ENCODE results near the gene ANKRD13A.

ANKRD13A gene

DNA sequence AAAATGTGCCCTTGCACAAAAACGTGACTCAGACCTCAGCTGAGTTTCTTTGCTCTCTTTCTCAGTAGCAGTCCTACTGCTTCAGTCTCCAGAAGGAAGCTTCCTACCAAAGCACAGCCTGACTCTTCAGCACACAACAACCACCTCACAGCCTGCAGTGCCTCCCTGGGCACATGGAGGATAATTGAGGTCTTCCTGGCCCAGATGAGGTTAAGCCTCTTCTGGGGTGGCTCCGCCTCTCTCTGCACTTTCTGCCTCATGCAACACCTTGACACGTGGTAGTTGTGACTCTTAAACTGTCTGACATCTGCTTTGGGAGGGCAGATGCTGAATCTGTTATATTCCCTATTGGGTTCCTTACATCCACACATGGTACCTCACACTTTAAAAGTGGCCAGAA, 36.8 kb upstream of the ANKRD13A start:
- no peaks in the 10 kb centered on the region for H3K9me3 ChIP-seq (ENCODE audit: control insufficient read depth, insufficient read depth, low read length)
- H3K9ac ChIP-seq (ENCODE audit: low read depth, low read length) = no peak overlapping the region
- no peaks in the 10 kb centered on the region for H3K4me1 ChIP-seq (ENCODE audit: control insufficient read depth, insufficient read depth, low read length)
- H3K4me3 ChIP-seq (ENCODE audit: low read depth, low read length) = no peak overlapping the region
- no peak overlapping the region for H3K27ac ChIP-seq (ENCODE audit: low read depth, low read length)
- H3K27me3 ChIP-seq (ENCODE audit: control insufficient read depth, insufficient read depth, low read length) = no peaks in the 10 kb centered on the region
- peaks cover 36% of the 10 kb centered on the region for H3K36me3 ChIP-seq (ENCODE audit: control insufficient read depth, insufficient read depth, low read length)

DNA sequence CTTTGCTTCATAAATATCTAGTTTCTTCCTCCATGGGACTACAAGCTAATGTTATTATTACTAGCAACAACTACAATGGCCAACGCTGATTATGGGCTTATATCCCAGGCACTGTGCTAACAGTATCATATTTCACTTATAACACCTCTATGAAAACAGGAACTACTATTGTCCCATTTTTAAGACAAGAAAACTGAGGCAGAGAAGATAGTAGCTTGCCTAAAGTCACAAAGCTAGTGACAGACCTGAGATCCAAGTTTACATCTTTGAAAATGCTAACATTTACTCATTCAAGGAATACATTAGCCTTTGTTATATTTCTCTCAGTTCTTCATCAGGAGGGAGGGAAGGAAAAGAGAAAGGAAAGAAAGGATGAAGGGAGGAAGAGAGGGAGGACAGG, 35.9 kb upstream of the ANKRD13A start:
- no peak overlapping the region for H3K27ac ChIP-seq (ENCODE audit: low read depth, low read length)
- no peaks in the 10 kb centered on the region for H3K9me3 ChIP-seq (ENCODE audit: control insufficient read depth, insufficient read depth, low read length)
- peaks cover 36% of the 10 kb centered on the region for H3K36me3 ChIP-seq (ENCODE audit: control insufficient read depth, insufficient read depth, low read length)
- H3K4me3 ChIP-seq (ENCODE audit: low read depth, low read length) = no peak overlapping the region
- no peaks in the 10 kb centered on the region for H3K4me1 ChIP-seq (ENCODE audit: control insufficient read depth, insufficient read depth, low read length)
- H3K27me3 ChIP-seq (ENCODE audit: control insufficient read depth, insufficient read depth, low read length) = no peaks in the 10 kb centered on the region
- no peak overlapping the region for H3K9ac ChIP-seq (ENCODE audit: low read depth, low read length)

DNA sequence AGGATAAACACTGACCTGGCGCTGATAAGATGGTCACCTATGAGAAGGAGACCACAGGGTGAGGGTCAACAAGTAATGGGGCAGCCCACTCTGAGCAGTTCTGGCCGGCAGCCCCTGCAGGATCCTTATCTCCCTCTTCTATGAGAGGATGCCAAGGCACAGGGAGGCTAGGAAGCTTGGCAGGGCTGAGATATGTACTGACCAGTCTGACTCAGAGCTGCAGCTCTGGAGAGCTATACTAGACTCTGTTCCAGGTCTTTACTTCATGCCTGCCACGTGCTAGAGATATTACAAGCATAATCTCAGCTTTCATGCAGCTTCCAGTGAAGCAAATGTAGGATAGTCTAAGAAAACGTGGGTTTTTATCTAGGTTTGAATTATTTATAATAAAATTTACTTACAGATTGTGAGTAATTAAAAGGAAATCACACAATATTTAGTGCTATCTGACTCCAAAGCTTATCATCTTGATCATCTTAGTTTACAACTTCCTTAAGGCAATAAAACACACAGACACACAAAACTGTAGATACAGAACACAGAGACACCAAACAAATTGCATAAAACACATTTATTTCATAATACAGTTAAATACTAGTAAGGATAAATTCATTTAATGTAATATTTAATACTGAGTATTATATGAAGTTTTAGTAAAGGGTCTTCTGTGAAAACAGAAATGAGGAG, 35.3 kb upstream of the ANKRD13A start:
- H3K4me1 ChIP-seq (ENCODE audit: control insufficient read depth, insufficient read depth, low read length) = no peaks in the 10 kb centered on the region
- peaks cover 36% of the 10 kb centered on the region for H3K36me3 ChIP-seq (ENCODE audit: control insufficient read depth, insufficient read depth, low read length)
- no peak overlapping the region for H3K4me3 ChIP-seq (ENCODE audit: low read depth, low read length)
- no peaks in the 10 kb centered on the region for H3K27me3 ChIP-seq (ENCODE audit: control insufficient read depth, insufficient read depth, low read length)
- no peak overlapping the region for H3K27ac ChIP-seq (ENCODE audit: low read depth, low read length)
- no peaks in the 10 kb centered on the region for H3K9me3 ChIP-seq (ENCODE audit: control insufficient read depth, insufficient read depth, low read length)
- H3K9ac ChIP-seq (ENCODE audit: low read depth, low read length) = no peak overlapping the region

DNA sequence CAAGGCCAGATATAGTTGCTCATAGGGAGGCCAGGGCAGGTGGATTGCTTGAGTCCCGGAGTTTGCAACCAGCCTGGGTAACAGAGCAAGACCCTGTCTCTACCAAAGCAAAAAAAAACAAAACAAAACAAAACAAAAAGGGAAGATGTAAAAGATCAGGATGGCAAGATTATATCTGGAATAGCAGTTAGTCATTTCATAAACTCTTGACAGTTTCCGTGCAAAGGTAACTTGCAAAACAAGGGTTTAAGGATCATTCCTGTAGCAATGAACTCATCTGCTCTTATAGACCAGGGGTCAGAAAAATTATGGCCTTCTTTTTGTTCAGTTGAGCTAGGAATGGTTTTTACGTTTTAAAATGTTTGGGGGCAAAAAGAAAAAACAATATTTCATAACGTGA, 32.7 kb upstream of the ANKRD13A start:
- H3K9ac ChIP-seq (ENCODE audit: low read depth, low read length) = no peak overlapping the region
- H3K36me3 ChIP-seq (ENCODE audit: control insufficient read depth, insufficient read depth, low read length) = peaks cover 28% of the 10 kb centered on the region
- no peaks in the 10 kb centered on the region for H3K27me3 ChIP-seq (ENCODE audit: control insufficient read depth, insufficient read depth, low read length)
- H3K4me1 ChIP-seq (ENCODE audit: control insufficient read depth, insufficient read depth, low read length) = no peaks in the 10 kb centered on the region
- no peak overlapping the region for H3K27ac ChIP-seq (ENCODE audit: low read depth, low read length)
- H3K4me3 ChIP-seq (ENCODE audit: low read depth, low read length) = no peak overlapping the region
- no peaks in the 10 kb centered on the region for H3K9me3 ChIP-seq (ENCODE audit: control insufficient read depth, insufficient read depth, low read length)

DNA sequence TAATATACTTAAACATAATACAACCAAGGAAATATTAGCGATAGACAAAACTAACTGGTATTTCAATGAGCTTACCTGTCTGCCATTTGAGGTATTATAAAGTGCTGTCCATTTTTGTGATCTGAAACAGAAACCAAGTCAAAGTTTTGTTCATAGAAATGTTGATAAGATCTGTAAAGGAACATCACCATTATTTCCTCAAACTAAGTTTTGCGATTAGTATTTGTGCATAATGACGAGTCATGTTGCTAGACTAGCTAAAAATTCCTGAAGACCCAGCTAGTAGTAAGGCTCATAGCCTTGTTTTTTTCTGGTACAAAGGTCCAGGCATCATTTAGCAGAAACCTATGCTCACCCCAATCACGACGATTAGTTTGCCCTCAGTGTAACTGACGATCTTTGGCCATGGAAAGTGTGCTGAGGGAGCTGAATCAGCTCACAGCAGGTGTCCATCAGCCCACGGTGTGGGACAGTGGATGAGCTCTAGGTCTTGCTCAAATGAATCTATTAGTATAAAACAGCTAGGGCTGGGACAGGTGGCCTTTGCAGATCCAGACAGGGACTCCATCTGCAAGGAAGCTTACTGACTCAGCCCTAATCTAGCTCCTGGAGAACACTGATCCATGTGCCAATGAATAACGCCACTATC, 31.7 kb upstream of the ANKRD13A start:
- Histone ChIP-seq H3K9ac (ENCODE audit: low read depth, low read length) (no peak overlapping the region), H3K4me1 (ENCODE audit: control insufficient read depth, insufficient read depth, low read length) (no peaks in the 10 kb centered on the region), H3K4me3 (ENCODE audit: low read depth, low read length) (no peak overlapping the region), H3K36me3 (ENCODE audit: control insufficient read depth, insufficient read depth, low read length) (peaks cover 27% of the 10 kb centered on the region), H3K9me3 (ENCODE audit: control insufficient read depth, insufficient read depth, low read length) (no peaks in the 10 kb centered on the region), H3K27ac (ENCODE audit: low read depth, low read length) (no peak overlapping the region), H3K27me3 (ENCODE audit: control insufficient read depth, insufficient read depth, low read length) (no peaks in the 10 kb centered on the region)

DNA sequence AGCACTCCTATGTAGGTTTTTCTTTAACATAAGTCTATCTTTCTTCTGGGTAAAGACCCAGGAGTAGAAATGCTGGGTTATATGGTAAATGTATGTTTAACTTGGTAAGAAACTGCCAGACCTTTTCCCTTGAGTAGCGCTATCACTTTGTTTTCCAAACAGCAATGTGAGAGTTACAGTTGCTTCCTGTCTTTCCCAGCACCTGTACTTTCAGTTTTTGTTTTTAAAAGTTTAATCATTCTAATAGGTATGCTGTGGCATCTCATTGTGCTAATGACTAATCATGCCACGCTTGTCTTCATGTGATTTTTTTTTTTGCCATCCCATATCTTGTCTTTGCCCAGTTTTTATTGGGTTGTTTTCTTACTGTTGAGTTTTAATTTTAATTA, 31.2 kb upstream of the ANKRD13A start:
- Histone ChIP-seq H3K4me3 (ENCODE audit: low read depth, low read length) (no peak overlapping the region), H3K36me3 (ENCODE audit: control insufficient read depth, insufficient read depth, low read length) (peaks cover 27% of the 10 kb centered on the region), H3K9me3 (ENCODE audit: control insufficient read depth, insufficient read depth, low read length) (no peaks in the 10 kb centered on the region), H3K9ac (ENCODE audit: low read depth, low read length) (no peak overlapping the region), H3K4me1 (ENCODE audit: control insufficient read depth, insufficient read depth, low read length) (no peaks in the 10 kb centered on the region), H3K27me3 (ENCODE audit: control insufficient read depth, insufficient read depth, low read length) (no peaks in the 10 kb centered on the region), H3K27ac (ENCODE audit: low read depth, low read length) (no peak overlapping the region)

DNA sequence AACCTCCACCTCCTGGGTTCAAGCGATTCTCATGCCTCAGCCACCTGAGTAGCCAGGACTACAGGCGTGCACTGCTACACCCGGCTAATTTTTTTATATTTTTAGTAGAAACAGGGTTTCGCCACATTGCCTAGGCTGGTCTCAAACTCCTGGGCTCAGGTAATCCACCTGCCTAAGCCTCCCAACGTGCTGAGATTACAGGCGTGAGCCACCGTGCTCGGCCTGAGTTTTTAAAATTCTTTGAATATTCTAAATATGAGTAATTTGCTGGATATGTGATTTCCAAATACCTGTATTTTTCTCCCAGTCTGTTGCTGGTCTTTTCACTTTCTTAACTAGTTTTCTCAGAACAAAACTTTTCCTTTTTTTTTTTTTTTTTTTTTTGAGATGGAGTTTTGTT, 30.4 kb upstream of the ANKRD13A start:
- H3K4me1 ChIP-seq (ENCODE audit: control insufficient read depth, insufficient read depth, low read length) = no peaks in the 10 kb centered on the region
- no peaks in the 10 kb centered on the region for H3K27me3 ChIP-seq (ENCODE audit: control insufficient read depth, insufficient read depth, low read length)

DNA sequence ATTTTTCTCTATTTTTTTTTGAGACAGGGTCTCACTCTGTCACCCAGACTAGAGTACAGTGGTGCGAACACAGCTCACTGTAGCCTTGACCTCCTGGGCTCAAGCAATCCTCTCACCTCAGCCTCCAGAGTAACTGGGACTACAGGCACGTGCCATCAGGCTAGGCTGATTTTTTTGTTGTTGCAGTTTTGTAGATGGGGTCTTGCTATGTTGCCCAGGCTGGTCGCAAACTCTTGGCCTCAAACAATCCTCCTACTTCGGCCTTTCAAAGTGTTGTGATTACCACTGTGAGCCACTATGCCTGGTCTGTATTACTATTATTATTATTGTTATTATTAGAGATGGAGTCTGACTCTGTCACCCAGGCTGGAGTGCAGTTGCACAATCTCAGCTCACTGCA, 26.4 kb upstream of the ANKRD13A start:
- Histone ChIP-seq H3K9me3 (ENCODE audit: control insufficient read depth, insufficient read depth, low read length) (no peaks in the 10 kb centered on the region), H3K27ac (ENCODE audit: low read depth, low read length) (no peak overlapping the region), H3K27me3 (ENCODE audit: control insufficient read depth, insufficient read depth, low read length) (no peaks in the 10 kb centered on the region), H3K36me3 (ENCODE audit: control insufficient read depth, insufficient read depth, low read length) (peaks cover 23% of the 10 kb centered on the region), H3K4me3 (ENCODE audit: low read depth, low read length) (no peak overlapping the region), H3K4me1 (ENCODE audit: control insufficient read depth, insufficient read depth, low read length) (no peaks in the 10 kb centered on the region), H3K9ac (ENCODE audit: low read depth, low read length) (no peak overlapping the region)

More for the DNA sequence above, 30.4 kb upstream of the ANKRD13A start:
- H3K27ac ChIP-seq (ENCODE audit: low read depth, low read length) = no peak overlapping the region
- H3K36me3 ChIP-seq (ENCODE audit: control insufficient read depth, insufficient read depth, low read length) = peaks cover 24% of the 10 kb centered on the region
- no peak overlapping the region for H3K4me3 ChIP-seq (ENCODE audit: low read depth, low read length)
- H3K9ac ChIP-seq (ENCODE audit: low read depth, low read length) = no peak overlapping the region
- no peaks in the 10 kb centered on the region for H3K9me3 ChIP-seq (ENCODE audit: control insufficient read depth, insufficient read depth, low read length)

DNA sequence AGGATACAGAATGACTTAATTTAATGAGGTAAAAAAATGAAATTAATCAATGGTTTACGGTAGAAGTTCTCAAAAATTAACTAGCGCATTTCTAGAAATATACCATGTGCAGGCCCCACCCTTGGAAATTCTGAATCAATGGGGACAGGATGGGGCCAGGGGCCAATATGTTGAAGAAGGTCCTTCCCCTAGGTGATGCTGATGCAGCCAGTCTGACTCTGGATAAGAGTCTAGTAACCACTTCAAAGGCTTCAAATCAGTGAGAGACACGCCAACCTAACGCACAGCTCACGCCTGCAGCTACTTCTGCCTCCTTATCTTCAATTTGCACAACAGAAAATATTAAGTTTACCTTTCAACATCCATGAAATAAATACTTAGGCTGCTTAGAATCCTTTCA, 17.9 kb upstream of the ANKRD13A start:
- no peak overlapping the region for H3K9ac ChIP-seq (ENCODE audit: low read depth, low read length)
- peaks cover 62% of the 10 kb centered on the region for H3K36me3 ChIP-seq (ENCODE audit: control insufficient read depth, insufficient read depth, low read length)

DNA sequence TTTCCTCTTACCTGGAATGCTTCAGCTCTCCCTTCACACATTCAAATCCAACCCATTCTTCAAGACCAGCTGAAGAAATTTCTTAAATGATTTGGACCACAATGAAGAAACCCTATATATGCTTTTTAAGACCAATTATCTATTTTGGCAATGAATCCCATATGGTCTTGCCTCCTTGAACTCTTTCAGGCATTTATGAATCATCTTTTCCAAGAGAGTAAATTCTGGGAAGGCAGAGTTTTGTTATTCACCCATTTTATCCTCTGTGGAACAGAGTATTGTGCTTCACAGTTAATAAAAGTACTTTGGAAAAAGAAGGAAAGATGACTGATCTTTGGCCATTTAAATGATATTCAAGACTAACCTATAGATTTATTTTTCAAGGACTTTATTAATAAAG, 17.0 kb upstream of the ANKRD13A start:
- Histone ChIP-seq H3K4me3 (ENCODE audit: low read depth, low read length) (no peak overlapping the region), H3K36me3 (ENCODE audit: control insufficient read depth, insufficient read depth, low read length) (peaks cover 59% of the 10 kb centered on the region), H3K9ac (ENCODE audit: low read depth, low read length) (no peak overlapping the region), H3K9me3 (ENCODE audit: control insufficient read depth, insufficient read depth, low read length) (no peaks in the 10 kb centered on the region), H3K27ac (ENCODE audit: low read depth, low read length) (no peak overlapping the region), H3K27me3 (ENCODE audit: control insufficient read depth, insufficient read depth, low read length) (no peaks in the 10 kb centered on the region), H3K4me1 (ENCODE audit: control insufficient read depth, insufficient read depth, low read length) (no peaks in the 10 kb centered on the region)

More for the DNA sequence above, 17.9 kb upstream of the ANKRD13A start:
- H3K9me3 ChIP-seq (ENCODE audit: control insufficient read depth, insufficient read depth, low read length) = no peaks in the 10 kb centered on the region
- no peak overlapping the region for H3K27ac ChIP-seq (ENCODE audit: low read depth, low read length)
- H3K27me3 ChIP-seq (ENCODE audit: control insufficient read depth, insufficient read depth, low read length) = no peaks in the 10 kb centered on the region
- no peaks in the 10 kb centered on the region for H3K4me1 ChIP-seq (ENCODE audit: control insufficient read depth, insufficient read depth, low read length)
- H3K4me3 ChIP-seq (ENCODE audit: low read depth, low read length) = no peak overlapping the region

DNA sequence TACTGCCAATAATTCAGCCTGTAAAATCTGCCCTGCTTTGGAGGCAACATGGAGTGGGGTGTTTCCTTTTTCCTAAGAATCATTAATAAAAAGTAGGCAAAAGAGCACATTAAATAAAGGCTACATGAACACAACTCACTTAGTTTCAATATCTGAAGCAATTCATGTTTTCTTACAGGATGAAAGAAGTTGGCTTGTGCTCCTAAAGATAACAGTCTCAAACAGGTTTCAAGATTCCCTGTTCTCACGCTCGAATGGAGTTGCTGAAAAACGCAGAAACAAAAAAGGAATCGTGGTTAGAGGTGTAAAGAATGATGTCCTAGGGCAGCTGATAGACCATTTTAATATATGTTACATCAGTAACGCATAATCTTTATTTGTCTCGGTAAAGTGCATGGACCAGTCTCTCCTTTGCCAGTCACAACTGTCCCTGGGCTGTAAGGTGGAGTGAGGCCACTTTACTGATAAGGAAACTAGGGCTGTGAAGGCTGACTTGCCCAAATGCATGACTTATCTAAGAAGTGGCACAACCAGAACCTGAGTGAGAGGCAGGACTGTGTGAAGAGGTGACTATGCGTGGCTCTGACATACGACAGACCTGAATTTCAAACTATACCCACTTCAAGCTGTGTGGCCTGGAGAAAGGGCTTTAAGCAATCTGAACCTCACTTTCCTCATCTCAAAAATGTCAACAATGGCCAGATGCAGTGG, 15.6 kb upstream of the ANKRD13A start:
- no peaks in the 10 kb centered on the region for H3K9me3 ChIP-seq (ENCODE audit: control insufficient read depth, insufficient read depth, low read length)
- H3K27me3 ChIP-seq (ENCODE audit: control insufficient read depth, insufficient read depth, low read length) = no peaks in the 10 kb centered on the region
- no peak overlapping the region for H3K27ac ChIP-seq (ENCODE audit: low read depth, low read length)
- H3K4me1 ChIP-seq (ENCODE audit: control insufficient read depth, insufficient read depth, low read length) = no peaks in the 10 kb centered on the region
- H3K9ac ChIP-seq (ENCODE audit: low read depth, low read length) = no peak overlapping the region
- H3K4me3 ChIP-seq (ENCODE audit: low read depth, low read length) = no peak overlapping the region
- peaks cover 67% of the 10 kb centered on the region for H3K36me3 ChIP-seq (ENCODE audit: control insufficient read depth, insufficient read depth, low read length)

Data from HUES48 (cell line).